IMR-90 (cell line): ENCODE results near the gene SPRED3. TPM values are rescaled to one million over a fixed set of nuclear protein-coding genes. Genes with fewer than 3 reads are reported as not detected.
A peak's percentile ranks its signal among the peaks of the same experiment; 100 is the strongest.

Experiments used
- ATAC-seq: fragments of 200-7000 bp; cut with Tn5 transposase; 2 replicates; pipeline ENCODE4 v1.9.1; 2020; ENCODE audit warnings: low read depth, mild to moderate bottlenecking, moderate library complexity
- BruUV-seq: library from RNA; stranded (reverse); fragments of 400-500 nt; replicated peaks from 2 replicates; lab custom pipeline; 2021; lab: Mats Ljungman, UMichigan
- CTCF ChIA-PET: fragments of 300-600 bp; formaldehyde crosslinking; extraction: SDS; loops from one replicate; lab custom pipeline; 2021; ENCODE audit warnings: antibody characterized with exemption; lab: Yijun Ruan, JAX
- POLR2A ChIA-PET: fragments of 300-600 bp; sonication (Branson Sonifier 250); formaldehyde crosslinking; loops from one replicate; lab custom pipeline; 2022; ENCODE audit warnings: antibody characterized with exemption; ENCODE audit not compliant: unreplicated experiment; lab: Charles Lee
- DNase-seq: peaks from one replicate; pipeline ENCODE4 v3.0.0; 2013
- H2AFZ ChIP-seq: replicated peaks from 2 replicates; pipeline ENCODE3; 2013; ENCODE audit warnings: low read length, mild to moderate bottlenecking; ENCODE audit not compliant: poor library complexity
- H2AK5ac ChIP-seq: 2 replicates; pipeline ENCODE4 v1.6.1; 2013; ENCODE audit warnings: low read depth, low read length, inconsistent platforms
- H2AK9ac ChIP-seq: replicated peaks from 2 replicates; pipeline ENCODE3; 2013; ENCODE audit warnings: mild to moderate bottlenecking, low read depth, low read length, moderate library complexity; ENCODE audit not compliant: poor library complexity
- H2BK120ac ChIP-seq: 2 replicates; pipeline ENCODE4 v1.6.1; 2013; ENCODE audit warnings: low read depth, low read length, inconsistent platforms
- H2BK15ac ChIP-seq: 3 replicates; pipeline ENCODE4 v1.6.1; 2013; ENCODE audit warnings: low read depth, low read length, inconsistent platforms
- H2BK20ac ChIP-seq: 2 replicates; pipeline ENCODE4 v1.6.1; 2013; ENCODE audit warnings: low read depth, mild to moderate bottlenecking, inconsistent platforms, low read length, moderate library complexity
- H2BK5ac ChIP-seq: 2 replicates; pipeline ENCODE4 v1.6.1; 2013; ENCODE audit warnings: mild to moderate bottlenecking, low read depth, low read length, inconsistent platforms; ENCODE audit not compliant: poor library complexity, severe bottlenecking
- H3K14ac ChIP-seq: replicated peaks from 2 replicates; pipeline ENCODE4 v1.6.1; 2013; ENCODE audit warnings: low read depth, low read length, inconsistent platforms
- H3K18ac ChIP-seq: 2 replicates; pipeline ENCODE4 v1.6.1; 2013; ENCODE audit warnings: low read depth, low read length, control low read depth
- H3K23ac ChIP-seq: 2 replicates; pipeline ENCODE4 v1.6.1; 2013; ENCODE audit warnings: low read depth, low read length, inconsistent platforms
- H3K27ac ChIP-seq: 2 replicates; pipeline ENCODE4 v1.5.1; 2013; ENCODE audit warnings: mild to moderate bottlenecking, control low read depth, low read length; ENCODE audit not compliant: insufficient read depth
- H3K27me3 ChIP-seq: 2 replicates; pipeline ENCODE4 v1.6.1; 2013; ENCODE audit warnings: low read length; ENCODE audit not compliant: control insufficient read depth, insufficient read depth
- H3K36me3 ChIP-seq: 2 replicates; pipeline ENCODE4 v1.6.1; 2013; ENCODE audit warnings: low read length, mixed read lengths; ENCODE audit not compliant: control insufficient read depth, insufficient read depth
- H3K4ac ChIP-seq: 2 replicates; pipeline ENCODE4 v1.6.1; 2013; ENCODE audit warnings: low read depth, low read length, inconsistent platforms
- H3K4me1 ChIP-seq: 2 replicates; pipeline ENCODE4 v1.6.1; 2013; ENCODE audit warnings: low read length, mixed read lengths; ENCODE audit not compliant: control insufficient read depth, insufficient read depth
- H3K4me2 ChIP-seq: 2 replicates; pipeline ENCODE4 v1.6.1; 2013; ENCODE audit warnings: low read depth, mild to moderate bottlenecking, control low read depth, low read length, moderate library complexity
- H3K4me3 ChIP-seq: 2 replicates; pipeline ENCODE4 v1.5.1; 2013; ENCODE audit warnings: low read depth, mild to moderate bottlenecking, control low read depth, low read length, moderate library complexity; ENCODE audit not compliant: insufficient read depth
- H3K56ac ChIP-seq: 2 replicates; pipeline ENCODE4 v1.6.1; 2013; ENCODE audit warnings: low read length, inconsistent platforms; ENCODE audit not compliant: insufficient read depth; ENCODE audit errors: extremely low read depth
- H3K79me1 ChIP-seq, 2 experiments: 2 replicates each; pipeline ENCODE4 v1.6.1; 2013; ENCODE audit warnings: low read length in 2 of 2, inconsistent platforms in 1 of 2, low read depth in 1 of 2
- H3K9ac ChIP-seq: 2 replicates; pipeline ENCODE4 v1.6.1; 2013; ENCODE audit warnings: low read depth, low read length, control low read depth
- H3K9me1 ChIP-seq: 2 replicates; pipeline ENCODE4 v1.6.1; 2013; ENCODE audit warnings: low read length, inconsistent platforms; ENCODE audit not compliant: insufficient read depth
- H3K9me3 ChIP-seq: 2 replicates; pipeline ENCODE4 v1.6.1; 2013; ENCODE audit warnings: low read length; ENCODE audit not compliant: control insufficient read depth, insufficient read depth
- H4K20me1 ChIP-seq: 2 replicates; pipeline ENCODE4 v1.6.1; 2013; ENCODE audit warnings: low read length, inconsistent platforms; ENCODE audit not compliant: insufficient read depth
- H4K5ac ChIP-seq: 2 replicates; pipeline ENCODE4 v1.6.1; 2013; ENCODE audit warnings: mild to moderate bottlenecking, low read depth, low read length, control low read depth
- H4K8ac ChIP-seq, 2 experiments: 2 replicates each; pipeline ENCODE4 v1.6.1; 2013; ENCODE audit warnings: low read depth in 2 of 2, low read length in 2 of 2, control low read depth in 1 of 2, inconsistent platforms in 1 of 2
- H4K91ac ChIP-seq: 2 replicates; pipeline ENCODE4 v1.6.1; 2013; ENCODE audit warnings: low read depth, low read length, inconsistent platforms; ENCODE audit not compliant: insufficient read depth
- BHLHE40 ChIP-seq: fragments of 150-350 bp; IDR thresholded peaks from 2 replicates; pipeline ENCODE4 v1.6.1; 2016; ENCODE audit warnings: mild to moderate bottlenecking, low read depth, low read length
- CEBPB ChIP-seq: IDR thresholded peaks from 2 replicates; pipeline ENCODE4 v1.6.1; 2012; ENCODE audit warnings: low read depth, low read length, improper control_type of control experiment
- CHD1 ChIP-seq: IDR thresholded peaks from 2 replicates; pipeline ENCODE4 v1.6.1; 2012; ENCODE audit warnings: low read depth, low read length, improper control_type of control experiment
- FOS ChIP-seq: fragments of 150-350 bp; IDR thresholded peaks from 2 replicates; pipeline ENCODE4 v1.6.1; 2016; ENCODE audit warnings: low read depth, low read length
- MAFK ChIP-seq: IDR thresholded peaks from 2 replicates; pipeline ENCODE4 v1.6.1; 2012; ENCODE audit warnings: low read depth, low read length, improper control_type of control experiment
- MAZ ChIP-seq: IDR thresholded peaks from 2 replicates; pipeline ENCODE4 v1.6.1; 2012; ENCODE audit warnings: low read depth, mild to moderate bottlenecking, low read length, improper control_type of control experiment, moderate library complexity, borderline replicate concordance
- MXI1 ChIP-seq: IDR thresholded peaks from 2 replicates; pipeline ENCODE4 v1.6.1; 2012; ENCODE audit warnings: low read depth, mild to moderate bottlenecking, low read length, moderate library complexity, borderline replicate concordance
- POLR2A ChIP-seq: IDR thresholded peaks from 2 replicates; pipeline ENCODE4 v1.6.1; 2012; ENCODE audit warnings: mild to moderate bottlenecking, low read depth, low read length
- RAD21 ChIP-seq: IDR thresholded peaks from 2 replicates; pipeline ENCODE4 v1.6.1; 2012; ENCODE audit warnings: low read length, improper control_type of control experiment
- RCOR1 ChIP-seq: IDR thresholded peaks from 2 replicates; pipeline ENCODE4 v1.6.1; 2012; ENCODE audit warnings: mild to moderate bottlenecking, low read length, improper control_type of control experiment; ENCODE audit not compliant: insufficient replicate concordance
- WGBS, 2 experiments: methylation state at CpG; one replicate each; pipeline versions ENCODE4 v1.1.5 to v1.1.7; 2013; ENCODE audit warnings: missing lambda C conversion rate in 2 of 2; ENCODE audit not compliant: insufficient read length in 1 of 2; ENCODE audit errors: extremely low coverage in 2 of 2; 5-methylcytosine and 5-hydroxymethylcytosine counted together
- dilution Hi-C: fragments of 300-500 bp; cut with HindIII; formaldehyde crosslinking; loops from one replicate; pipeline ENCODE4 v1.14.3; 2018; ENCODE audit warnings: low sequenced_read_pairs; ENCODE audit not compliant: unreplicated experiment
- in situ Hi-C: fragments of 300-500 bp; cut with MboI; formaldehyde crosslinking; loops from 3 replicates; pipeline ENCODE4 v1.14.3; 2019; ENCODE audit warnings: low sequenced_read_pairs, inconsistent platforms, mixed read lengths
- intact Hi-C: fragments of 100-400 bp; cut with micrococcal nuclease; formaldehyde crosslinking; loops from 2 replicates; pipeline ENCODE4 v1.10.0; 2022
- polyA plus RNA-seq, 3 experiments: library from polyadenylated mRNA; depleted of rRNA; stranded (reverse); fragments of >200 nt; gene quantifications; 2 replicates each; pipeline ENCODE4 v1.2.3, GENCODE V29; 2012; ENCODE audit warnings: low replicate concordance in 1 of 3
- total RNA-seq: library from RNA; depleted of rRNA; stranded (reverse); fragments of >200 nt; gene quantifications from 2 replicates; pipeline ENCODE4 v1.2.3, GENCODE V29; 2012
- TF ChIP-seq, protein P1 (sequence below): fragments of 150-350 bp; IDR thresholded peaks from 2 replicates; pipeline ENCODE4 v1.6.1; 2017; ENCODE audit warnings: mild to moderate bottlenecking, antibody characterized with exemption, low read length, low read depth

Gene SPRED3
- total and polyA plus RNA-seq, 2 of the 4 experiments (the other 2 are of a cell fraction), result 0.90 to 7.9 TPM

DNA sequence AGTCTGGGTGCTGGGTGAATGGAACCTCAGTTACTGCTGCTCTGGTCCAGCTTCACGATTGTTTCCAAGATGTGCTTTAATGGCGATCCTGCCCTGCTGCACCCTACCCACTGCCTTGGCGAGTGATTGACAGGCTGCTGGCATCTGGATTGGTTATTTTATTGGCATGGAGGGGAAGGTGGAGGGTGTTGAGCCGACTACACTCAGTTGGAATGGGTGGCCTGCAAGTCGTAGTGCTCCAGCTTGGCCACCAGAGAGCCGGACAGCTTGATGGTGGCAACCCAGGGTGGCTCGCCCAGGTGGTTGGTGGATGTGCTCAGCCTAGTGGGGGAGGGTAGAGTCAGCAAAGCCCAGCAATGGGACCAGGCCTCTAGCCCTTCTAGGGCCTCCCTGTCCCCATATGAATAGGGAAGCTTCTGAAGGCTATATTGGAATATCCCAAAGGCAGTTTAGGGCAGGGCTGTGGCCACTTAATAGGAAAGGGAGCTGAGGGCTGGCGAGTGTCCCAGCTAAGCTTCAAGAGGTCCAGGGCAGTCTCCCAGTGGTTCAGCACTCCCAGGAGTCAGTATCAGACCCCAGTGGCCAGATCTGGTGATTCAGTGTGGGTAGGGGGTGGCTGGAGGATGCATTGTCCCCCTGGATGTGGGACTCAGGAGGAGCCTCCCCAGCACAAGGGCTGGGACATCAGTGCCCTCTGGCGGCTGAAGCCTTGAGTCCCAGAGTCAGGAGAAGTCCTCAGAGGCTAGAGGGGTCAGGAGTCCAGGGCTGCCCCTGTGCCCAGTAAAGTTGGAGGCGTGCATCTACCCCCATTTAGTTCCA is 4.1 kb upstream of the SPRED3 start (continued):
- TF ChIP-seq BHLHE40 (no peak), CEBPB (no peak)

DNA sequence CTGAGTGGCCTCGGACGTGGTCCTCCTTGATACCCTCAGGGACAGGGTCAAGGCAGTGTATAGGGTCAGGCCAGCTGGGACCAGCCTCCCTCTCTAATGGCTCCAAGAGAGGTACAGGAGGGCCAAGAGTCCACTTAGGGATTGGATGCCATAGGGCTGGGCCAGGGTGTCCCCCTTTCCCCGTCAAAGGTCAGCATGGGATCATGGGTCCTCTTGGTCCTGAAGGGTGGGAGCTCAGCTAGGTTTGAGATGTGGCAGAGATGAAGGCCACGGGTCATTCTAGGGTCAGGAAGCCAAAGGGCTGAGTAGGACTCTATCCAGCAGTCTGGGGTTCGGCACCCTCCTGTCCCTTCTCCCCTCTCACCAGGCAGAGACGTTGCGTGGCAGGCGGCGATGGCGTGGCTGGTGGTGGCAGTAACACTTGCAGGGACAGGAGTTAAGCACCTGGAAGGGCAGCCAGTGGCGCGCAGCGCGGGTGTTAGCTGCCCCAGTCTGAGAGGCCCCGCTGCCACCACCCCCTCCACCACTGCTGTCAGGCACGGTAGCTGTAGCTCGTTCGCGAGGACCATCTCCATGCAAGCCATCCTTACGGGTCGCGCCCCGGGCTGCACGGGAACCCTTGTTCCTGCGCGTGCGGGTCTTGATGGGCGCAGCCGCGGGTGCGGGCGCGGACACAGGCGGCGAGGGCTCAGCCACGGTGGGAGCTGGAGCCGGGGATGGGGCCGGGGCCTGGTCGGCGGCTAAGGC is 3.3 kb upstream of the SPRED3 start:
- no peak overlapping the region for H2BK20ac ChIP-seq
- H4K8ac ChIP-seq, result no peak overlapping the region
- no peak overlapping the region for H3K4me2 ChIP-seq
- no peak overlapping the region for H2AK5ac ChIP-seq
- no peak overlapping the region for H3K9ac ChIP-seq
- no peak overlapping the region for H3K23ac ChIP-seq
- no peaks in the 10 kb centered on the region for H3K9me3 ChIP-seq
- no peaks in the 10 kb centered on the region for H3K27me3 ChIP-seq
- peak overlapping the region; percentile 28 for H2AK9ac ChIP-seq
- no peak overlapping the region for H4K5ac ChIP-seq
- peaks cover 2% of the 10 kb centered on the region for H3K4me1 ChIP-seq
- no peak overlapping the region for H3K56ac ChIP-seq
- BruUV-seq, result no TSS peak
- peaks cover 12% of the 10 kb centered on the region for H3K9me1 ChIP-seq
- peaks cover 23% of the 10 kb centered on the region for H4K20me1 ChIP-seq
- in situ Hi-C loops (no loop called here), intact Hi-C loops (loop anchor here (5.0 kb wide), 1 partner anchor 153 kb away; no protein-coding TSS in a partner anchor), dilution Hi-C loops (no loop called here)
- no peak overlapping the region for H2BK120ac ChIP-seq
- no peak for ATAC-seq
- H3K4me3 ChIP-seq, result no peak overlapping the region
- H4K91ac ChIP-seq, result no peak overlapping the region
- H2AFZ ChIP-seq, result no peak overlapping the region
- no peak overlapping the region for H3K27ac ChIP-seq
- no peak overlapping the region for H3K18ac ChIP-seq
- H3K14ac ChIP-seq, result no peak overlapping the region
- no peak overlapping the region for H2BK15ac ChIP-seq
- CTCF ChIA-PET, result interaction anchor here (1.9 kb wide), 1 partner anchor 9 kb away, joined by 5 read pairs; no protein-coding TSS in a partner anchor
- peaks cover 41% of the 10 kb centered on the region for H3K36me3 ChIP-seq
- TF ChIP-seq BHLHE40 (no peak), MXI1 (no peak), CHD1 (no peak), RAD21 (no peak), POLR2A (no peak), MAFK (no peak), MAZ (no peak), RCOR1 (no peak), FOS (no peak)
- TF ChIP-seq, protein P1, sequence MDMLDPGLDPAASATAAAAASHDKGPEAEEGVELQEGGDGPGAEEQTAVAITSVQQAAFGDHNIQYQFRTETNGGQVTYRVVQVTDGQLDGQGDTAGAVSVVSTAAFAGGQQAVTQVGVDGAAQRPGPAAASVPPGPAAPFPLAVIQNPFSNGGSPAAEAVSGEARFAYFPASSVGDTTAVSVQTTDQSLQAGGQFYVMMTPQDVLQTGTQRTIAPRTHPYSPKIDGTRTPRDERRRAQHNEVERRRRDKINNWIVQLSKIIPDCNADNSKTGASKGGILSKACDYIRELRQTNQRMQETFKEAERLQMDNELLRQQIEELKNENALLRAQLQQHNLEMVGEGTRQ, result no peak
- H2BK5ac ChIP-seq, result no peak overlapping the region
- peaks cover 13 to 52% of the 10 kb centered on the region in 2 experiments; a peak in 3 of 4 replicates for H3K79me1 ChIP-seq
- no peak for DNase-seq
- 85% methylated on average over 16 of the region's 40 CpGs; no CpG with 5 or more reads in 1 of the 2 experiments for WGBS, 2 experiments
- no peak overlapping the region for H3K4ac ChIP-seq
- POLR2A ChIA-PET, result no interaction called here
